Ovary (tissue), 9 donors: Measurements from ENCODE around the gene ELMO2. TPM values are rescaled to one million over a fixed set of nuclear protein-coding genes. Genes with fewer than 3 reads are reported as not detected.

Source experiments
- DNase-seq, 5 donors: peaks; one replicate each; pipeline ENCODE4 v3.0.0-alpha.2; 2019 to 2020
- H3K27ac ChIP-seq, 2 donors: fragments of 200-600 bp; one replicate each; pipeline versions ENCODE4 v1.5.1 to v1.8.0; 2019 to 2022
- H3K27me3 ChIP-seq: fragments of 200-600 bp; one replicate; pipeline ENCODE4 v1.8.0; 2022
- H3K36me3 ChIP-seq: fragments of 200-600 bp; sonication (generic); one replicate; pipeline ENCODE4 v1.5.1; 2019
- H3K4me1 ChIP-seq: one replicate; pipeline ENCODE4 v1.8.1; 2013; ENCODE audit warnings: mild to moderate bottlenecking, moderate library complexity; ENCODE audit not compliant: insufficient read depth
- H3K4me3 ChIP-seq: fragments of 200-600 bp; sonication (generic); one replicate; pipeline ENCODE4 v1.5.1; 2017
- H3K9me3 ChIP-seq, 2 donors: fragments of 200-600 bp in 1 of 2; sonication (generic) in 1 of 2; one replicate each; pipeline versions ENCODE4 v1.5.1 to v1.8.1; 2013 to 2019; ENCODE audit warnings: mild to moderate bottlenecking in 1 of 2, moderate library complexity in 1 of 2
- CTCF ChIP-seq, 3 donors: fragments of 450-650 bp in 2 of 3; fragments of 200-600 bp in 1 of 3; IDR thresholded peaks; one replicate each; pipeline versions ENCODE4 v1.5.1 to v1.8.0; 2016 to 2022; ENCODE audit warnings: antibody characterized with exemption in 3 of 3, mild to moderate bottlenecking in 1 of 3
- EP300 ChIP-seq: sonication (generic); formaldehyde crosslinking; IDR thresholded peaks from one replicate; pipeline ENCODE4 v1.6.1; 2017; ENCODE audit warnings: antibody characterized with exemption
- POLR2A ChIP-seq: fragments of 450-650 bp; IDR thresholded peaks from one replicate; pipeline ENCODE4 v1.6.1; 2017; ENCODE audit warnings: antibody characterized with exemption, mild to moderate bottlenecking, moderate library complexity
- WGBS, 3 donors: extraction: QIAGEN DNeasy Blood & Tissue Kit in 1 of 3; methylation state at CpG; one replicate each; pipeline versions ENCODE4 v1.1.5 to v1.1.7; 2013 to 2017; 5-methylcytosine and 5-hydroxymethylcytosine counted together
- intact Hi-C, 4 donors: fragments of 100-400 bp; cut with DNase I; formaldehyde crosslinking; loops; one replicate each; pipeline versions ENCODE4 v1.11.0 to v1.15.1; 2022 to 2023
- polyA plus RNA-seq, 2 donors: library from polyadenylated mRNA; stranded (reverse); fragments of 200-250 nt in 1 of 2; fragments of 350-450 nt in 1 of 2; fragmentation: Illumina TruSeq in 1 of 2; extraction: RNeasy Lipid Tissue Mini Kit (QIAGEN cat#74804) in 1 of 2; gene quantifications; one replicate each; pipeline ENCODE4 v1.2.3, GENCODE V29; 2013 to 2014
- total RNA-seq, 7 donors: library from RNA; depleted of rRNA in 2 of 7; stranded (reverse); fragments of >200 nt in 2 of 7; fragmentation: NEBNext Ultra II Directional in 3 of 7; extraction: Animal tissue kit (Norgen Biotek cat#: 25700) in 3 of 7; gene quantifications; one replicate each; pipeline versions ENCODE4 v1.1.0 to v1.2.4, GENCODE V29; 2016 to 2023
- donor health status: DM: no; HTN: no; CAD: no; lungs with moderate emphysema.
- donor health status: DM: no; HTN: no; CAD: no.
- donor health status: Bipolar disorder and iron deficiency.
- donor health status: DM: yes; HTN: yes; CAD: no.
- donor health status: DM: no; HTN: no; CAD: no.
- donor health status: DM: yes; HTN: yes; CAD: no.

The ELMO2 gene
- total and polyA plus RNA-seq, 9 donors: 19.1 to 57.6 (median 41.0) TPM

DNA sequence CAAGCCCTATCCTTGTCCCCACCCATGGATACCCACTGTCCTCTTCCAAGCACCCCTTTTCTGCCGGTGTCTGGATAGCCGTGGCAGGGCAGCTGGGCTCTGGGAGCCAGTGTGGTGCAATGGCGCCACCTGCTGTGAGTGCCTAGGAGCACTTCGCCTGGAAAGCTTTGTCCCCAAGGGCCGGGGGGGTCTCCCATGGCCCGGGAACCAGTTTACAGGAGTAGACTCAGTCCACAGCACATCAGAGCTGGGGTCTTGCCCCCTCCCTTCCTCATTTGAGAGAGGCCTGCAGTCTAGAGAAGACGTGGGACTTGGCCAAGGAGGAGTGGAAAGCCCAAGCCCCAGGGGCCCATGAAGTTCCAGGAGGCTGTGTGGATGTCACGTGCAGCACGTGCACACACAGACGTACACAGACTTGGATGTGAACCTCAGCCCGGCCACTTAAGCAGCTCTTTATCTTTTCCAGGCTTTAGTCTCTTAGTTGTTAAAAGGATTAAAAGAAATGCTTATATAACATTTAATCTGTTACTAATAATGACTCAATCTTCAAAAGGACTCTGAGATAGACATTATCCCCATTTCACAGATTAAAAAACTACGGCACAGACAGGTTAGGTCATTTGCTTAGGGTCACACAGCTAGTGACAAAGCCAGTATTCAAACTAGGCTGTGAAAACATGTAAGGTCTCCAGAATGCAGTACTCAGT is 57.2 kb downstream of the ELMO2 start:
- Histone ChIP-seq H3K4me3 (no peak overlapping the region), H3K9me3 (no peaks in the 10 kb centered on the region), H3K27me3 (no peaks in the 10 kb centered on the region), H3K4me1 (peaks cover 1% of the 10 kb centered on the region), H3K27ac (no peak overlapping the region), H3K36me3 (no peaks in the 10 kb centered on the region)
- intact Hi-C loops: loop anchor here in 2 of 4 donors (5.0 kb wide), 2 partner anchors 212 to 217 kb away; no protein-coding TSS in a partner anchor
- peak; percentile 32 to 76 (median 54) for DNase-seq
- 29 to 40% (median 30%) methylated on average over 12 of the region's 12 CpGs for WGBS, 3 donors
- TF ChIP-seq POLR2A (no peak), CTCF (IDR thresholded peaks at IDR 0.05) (peak in 2 of 3 donors; percentile 10 to 38), EP300 (no peak)

DNA sequence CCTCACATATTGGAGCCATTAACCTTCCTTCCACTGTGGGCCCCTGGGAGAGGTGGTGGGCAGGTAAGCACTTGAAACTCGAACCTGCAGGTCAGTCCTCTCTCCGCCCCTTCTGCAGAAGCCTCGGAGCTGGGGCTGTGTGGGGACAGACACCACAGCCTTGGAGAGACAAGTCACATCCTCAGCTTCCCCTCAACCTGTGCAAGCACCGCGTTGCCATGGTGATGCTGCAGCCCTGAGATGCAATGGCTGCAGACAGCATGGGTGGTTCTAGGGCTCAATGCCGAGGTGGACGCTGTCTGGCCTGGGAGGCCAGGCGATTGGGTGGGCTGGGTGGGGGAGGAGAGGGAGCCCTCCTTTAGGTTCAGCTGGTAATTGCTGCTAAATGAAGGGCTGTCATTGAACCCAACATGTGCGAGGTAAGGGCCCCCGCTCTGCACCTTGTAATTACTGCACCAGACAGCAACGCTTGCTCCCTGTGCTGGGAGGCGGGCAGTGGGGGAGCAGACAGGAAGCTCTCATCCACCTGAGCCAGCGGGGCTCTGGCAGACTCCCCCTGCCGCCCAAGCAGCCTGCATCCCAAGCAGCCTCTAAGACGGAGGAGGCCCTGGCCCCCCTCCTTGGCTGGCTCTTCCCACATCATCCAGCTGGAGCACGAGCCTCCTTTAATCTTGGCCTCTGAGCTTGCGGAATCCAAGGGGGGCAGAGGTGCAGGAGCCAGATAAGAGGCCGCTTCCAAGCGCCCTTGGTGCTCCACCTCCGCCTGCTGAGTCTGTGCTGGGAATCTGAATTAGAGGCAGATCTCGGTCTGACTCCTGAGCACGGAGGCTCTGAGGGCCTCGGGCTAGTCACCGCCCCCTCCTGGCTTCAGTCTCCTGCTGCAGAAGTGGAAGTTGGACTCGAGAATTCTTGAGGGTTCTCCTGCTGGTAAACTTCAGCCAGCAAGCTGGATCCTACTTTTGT is 58.3 kb downstream of the ELMO2 start:
- Histone ChIP-seq H3K27ac (no peak overlapping the region), H3K4me3 (no peak overlapping the region), H3K36me3 (no peaks in the 10 kb centered on the region), H3K27me3 (no peaks in the 10 kb centered on the region), H3K9me3 (no peaks in the 10 kb centered on the region), H3K4me1 (peaks cover 1% of the 10 kb centered on the region)
- intact Hi-C loops: loop anchor here in 2 of 4 donors (5.0 kb wide), 2 partner anchors 211 to 216 kb away; no protein-coding TSS in a partner anchor
- peak in 4 of 5 donors; percentile 46 to 69 (median 52) for DNase-seq
- WGBS, 3 donors: 21 to 40% (median 33%) methylated on average over 25 of the region's 25 CpGs
- TF ChIP-seq CTCF (IDR thresholded peaks at IDR 0.05) (no peak), EP300 (no peak), POLR2A (no peak)

DNA sequence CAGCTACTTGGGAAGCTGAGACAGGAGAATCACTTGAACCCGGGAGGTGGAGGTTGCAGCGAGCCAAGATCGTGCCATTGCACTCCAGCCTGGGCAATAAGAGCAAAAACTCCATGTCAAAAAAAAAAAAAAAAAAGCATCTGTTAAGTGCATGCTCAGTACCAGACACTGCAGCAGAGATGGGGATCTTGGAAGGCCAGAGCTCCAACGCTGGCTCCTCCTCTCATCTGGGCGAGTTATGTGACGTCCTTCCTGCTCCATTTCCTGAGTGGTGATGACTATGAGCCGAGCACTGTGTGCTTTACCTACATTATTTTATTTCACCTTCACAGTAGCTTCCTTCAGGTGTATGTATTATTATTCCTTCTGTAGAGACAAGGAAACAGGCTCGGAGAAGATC is 59.6 kb downstream of the ELMO2 start:
- intact Hi-C loops: loop anchor here in 2 of 4 donors (5.0 kb wide), 2 partner anchors 209 to 214 kb away; no protein-coding TSS in a partner anchor
- Histone ChIP-seq H3K27me3 (no peaks in the 10 kb centered on the region), H3K27ac (no peak overlapping the region), H3K9me3 (no peaks in the 10 kb centered on the region), H3K4me1 (peaks cover 1% of the 10 kb centered on the region), H3K36me3 (no peaks in the 10 kb centered on the region), H3K4me3 (no peak overlapping the region)
- 84 to 89% (median 87%) methylated on average over 8 of the region's 8 CpGs for WGBS, 3 donors
- DNase-seq: no peak
- TF ChIP-seq CTCF (IDR thresholded peaks at IDR 0.05): no peak
- no peak for TF ChIP-seq POLR2A
- no peak for TF ChIP-seq EP300

GRCh38 chr20:46344488-46345162 is 61.8 kb downstream of the ELMO2 start:
- WGBS, 3 donors: 53 to 57% (median 55%) methylated on average over 8 of the region's 8 CpGs
- Histone ChIP-seq H3K4me3 (no peak overlapping the region), H3K4me1 (peaks cover 1% of the 10 kb centered on the region), H3K27ac (no peak overlapping the region), H3K9me3 (no peaks in the 10 kb centered on the region), H3K36me3 (no peaks in the 10 kb centered on the region), H3K27me3 (no peaks in the 10 kb centered on the region)
- TF ChIP-seq EP300 (no peak), POLR2A (no peak), CTCF (IDR thresholded peaks at IDR 0.05) (no peak)
- no peak for DNase-seq
- intact Hi-C loops: loop anchor here in 2 of 4 donors (5.0 kb wide), 2 partner anchors 207 to 212 kb away; no protein-coding TSS in a partner anchor
